ENCODE results near the gene EHD4. TPM values are rescaled to one million over a fixed set of nuclear protein-coding genes. Genes with fewer than 3 reads are reported as not detected.

Gene EHD4
- total and polyA plus RNA-seq, 2 donors (not counting 3 experiments of a cell fraction or from before 2014, with no cell fraction given) = 96.7 to 128 TPM

GRCh38 chr15:41943543-41944312 lies 28.6 kb downstream of the EHD4 start:
- no peaks in the 10 kb centered on the region for H3K9me3 ChIP-seq (replicated peaks; ENCODE audit: control insufficient read depth, insufficient read depth, low read length)
- peaks cover 80% of the 10 kb centered on the region for H3K79me2 ChIP-seq (ENCODE audit: control insufficient read depth, insufficient read depth, low read length)
- H3K4me1 ChIP-seq (ENCODE audit: control insufficient read depth, extremely low read depth, insufficient read depth, low read length) = peaks cover 96% of the 10 kb centered on the region
- no peaks in the 10 kb centered on the region for H3K9me1 ChIP-seq (replicated peaks; ENCODE audit: control insufficient read depth, extremely low read depth, insufficient read depth, low read length)
- CTCF ChIA-PET = interaction anchor here (1.0 to 1.9 kb wide), 8 partner anchors 12 to 39 kb away, joined by 3 to 6 read pairs (median 5); partner anchors contain the start of gene EHD4
- FAIRE-seq (no peak), DNase-seq (ENCODE audit: low read depth, low spot score) (no peak)
- peak overlapping the region; percentile 80 for H3K9ac ChIP-seq (replicated peaks; ENCODE audit: extremely low read depth, insufficient read depth, low read length)
- TSS peak; percentile 43 for BruUV-seq (replicated peaks)
- POLR2A ChIA-PET = interaction anchor here (1.5 kb wide), 1 partner anchor 29 kb away, joined by 9 read pairs; the partner anchor contains the start of gene EHD4
- TF ChIP-seq FOS (IDR thresholded peaks at IDR 0.05; ENCODE audit: borderline replicate concordance, insufficient read depth, low read length) (no peak), MAX (IDR thresholded peaks at IDR 0.05; ENCODE audit: insufficient read depth, insufficient read length) (no peak), POLR2AphosphoS5 (IDR thresholded peaks at IDR 0.05; ENCODE audit: insufficient read depth, low read depth, low read length) (no peak), CTCF (IDR thresholded peaks at IDR 0.05; ENCODE audit: extremely low read depth in 1 of 2, insufficient read depth in 1 of 2, low read depth in 1 of 2, low read length in 2 of 2) (no peak), MYC (IDR thresholded peaks at IDR 0.05; ENCODE audit: low read depth, low read length) (no peak), EZH2 (IDR thresholded peaks at IDR 0.05; ENCODE audit: borderline replicate concordance, low read depth, low read length, severe bottlenecking) (no peak), JUN (IDR thresholded peaks at IDR 0.05; ENCODE audit: borderline replicate concordance, insufficient read depth, insufficient read length, low read depth) (no peak), GATA2 (IDR thresholded peaks at IDR 0.05; ENCODE audit: insufficient read depth, insufficient read length, low read depth, low read length) (no peak), POLR2A (IDR thresholded peaks at IDR 0.05; ENCODE audit: low read depth, low read length) (no peak)
- H3K4me3 ChIP-seq (replicated peaks in 1 of 3; ENCODE audit: insufficient read depth in 1 of 3, low read depth in 1 of 3, low read length in 3 of 3) = no peak overlapping the region
- H2AFZ ChIP-seq (ENCODE audit: low read depth, low read length) = no peak overlapping the region
- peaks cover 18% of the 10 kb centered on the region in 2 experiments for H3K36me3 ChIP-seq (ENCODE audit: control insufficient read depth in 2 of 2, extremely low read depth in 1 of 2, insufficient read depth in 2 of 2, low read length in 2 of 2)
- H3K27ac ChIP-seq (ENCODE audit: insufficient read depth, low read depth, low read length) = peak overlapping the region; percentile 99
- no peaks in the 10 kb centered on the region for H3K27me3 ChIP-seq (ENCODE audit: control insufficient read depth in 2 of 2, insufficient read depth in 2 of 2, low read length in 2 of 2)
- intact Hi-C loops (cut with micrococcal nuclease) (loop anchor here (1.0 kb wide), 3 partner anchors 7 to 29 kb away; partner anchors contain the start of gene EHD4), dilution Hi-C loops (cut with MboI; ENCODE audit: extremely low pct_ligation_motif_present, low sequenced_read_pairs) (no loop called here)
- H3K4me2 ChIP-seq (ENCODE audit: insufficient read depth, low read length) = peak overlapping the region; percentile 27
- no peaks in the 10 kb centered on the region for H4K20me1 ChIP-seq (replicated peaks; ENCODE audit: control insufficient read depth, extremely low read depth, insufficient read depth, low read length)
